ENCODE measurements around the gene HELQ.

GRCh38 chr4:83489711-83490326 is 34.2 kb upstream of the HELQ start:
- TF ChIP-seq SMC3 (IDR thresholded peaks at IDR 0.05; ENCODE audit: low read length) (no peak), FOXM1 (CRISPR knock-in tag; IDR thresholded peaks at IDR 0.05) (no peak), MIER2 (CRISPR knock-in tag; IDR thresholded peaks at IDR 0.05) (no peak), ZNF138 (CRISPR knock-in tag; IDR thresholded peaks at IDR 0.05; ENCODE audit: low read depth) (no peak), ZFP36 (IDR thresholded peaks at IDR 0.05; ENCODE audit: borderline replicate concordance, low read depth, low read length, partially characterized antibody) (no peak), HOXA7 (CRISPR knock-in tag; IDR thresholded peaks at IDR 0.05) (no peak), ATF6 (CRISPR knock-in tag; conservative IDR thresholded peaks at IDR 0.05) (no peak), ZNF362 (CRISPR knock-in tag; IDR thresholded peaks at IDR 0.05; ENCODE audit: borderline replicate concordance) (no peak), THRA (CRISPR knock-in tag; IDR thresholded peaks at IDR 0.05; ENCODE audit: borderline replicate concordance) (no peak), ARNTL (CRISPR knock-in tag; IDR thresholded peaks at IDR 0.05) (no peak), FOXA1 (IDR thresholded peaks at IDR 0.05) (no peak), FOXA1 (CRISPR knock-in tag; IDR thresholded peaks at IDR 0.05) (no peak), THAP7 (CRISPR knock-in tag; IDR thresholded peaks at IDR 0.05) (no peak)
